HCT116 (cell line): ENCODE measurements around the gene NPR3. TPM values are rescaled to one million over a fixed set of nuclear protein-coding genes. Genes with fewer than 3 reads are reported as not detected.
A peak's percentile ranks its signal among the peaks of the same experiment; 100 is the strongest.

Experiments used
- ATAC-seq: fragments of 200-7000 bp; cut with Tn5 transposase; 2 replicates; pipeline ENCODE4 v1.9.1; 2020; ENCODE audit warnings: mild to moderate bottlenecking, moderate library complexity
- BruUV-seq: library from RNA; stranded (reverse); fragments of 400-500 nt; replicated peaks from 2 replicates; lab custom pipeline; 2021; lab: Mats Ljungman, UMichigan
- CTCF ChIA-PET: fragments of 300-600 bp; sonication (Branson Sonifier 250); formaldehyde crosslinking; loops from one replicate; lab custom pipeline; 2021; ENCODE audit warnings: antibody characterized with exemption; lab: Charles Lee
- POLR2A ChIA-PET: fragments of 300-600, 350-600 bp; sonication (Branson Sonifier 250); formaldehyde crosslinking; loops from one replicate; lab custom pipeline; 2021; ENCODE audit warnings: antibody characterized with exemption; lab: Charles Lee
- RAD21 ChIA-PET, 2 experiments: fragments of 300-600 bp; sonication (Branson Sonifier 250); formaldehyde crosslinking; loops; one replicate each; lab custom pipeline; 2023; ENCODE audit warnings: low total read pairs in 2 of 2; ENCODE audit not compliant: uncharacterized antibody in 2 of 2, unreplicated experiment in 2 of 2, low non-redundant PET in 1 of 2; lab: Charles Lee
- DNase-seq: peaks from one replicate; pipeline ENCODE4 v3.0.0-alpha.2; 2010; ENCODE audit warnings: low read depth, low spot score
- H2AFZ ChIP-seq: fragments of 200-600 bp; shearing (Covaris generic), sonication (generic); 2 replicates; pipeline ENCODE4 v1.6.1; 2017; ENCODE audit warnings: low read depth, mixed run types, mixed read lengths, antibody characterized with exemption, low read length; ENCODE audit not compliant: poor library complexity, severe bottlenecking
- H3K27ac ChIP-seq: 2 replicates; pipeline ENCODE4 v1.5.1; 2012; ENCODE audit warnings: low read depth, low read length
- H3K27me3 ChIP-seq: fragments of 200-600 bp; sonication (generic); 2 replicates; pipeline ENCODE4 v1.6.1; 2016; ENCODE audit warnings: mixed run types, low read length, mixed read lengths; ENCODE audit not compliant: insufficient read depth
- H3K36me3 ChIP-seq, 2 experiments: fragments of 200-500 bp in 1 of 2; fragments of 200-600 bp in 1 of 2; sonication (Bioruptor generic) in 1 of 2; sonication (generic) in 1 of 2; 2 replicates each; pipeline versions ENCODE4 v1.5.1 to v1.6.1; 2014 to 2016; ENCODE audit warnings: low read length in 2 of 2, inconsistent platforms in 1 of 2, mixed read lengths in 1 of 2, mixed run types in 1 of 2; ENCODE audit not compliant: insufficient read depth in 2 of 2, control insufficient read depth in 1 of 2
- H3K4me1 ChIP-seq, 2 experiments: fragments of 200-600 bp in 1 of 2; sonication (generic) in 1 of 2; 2 replicates each; pipeline versions ENCODE4 v1.5.1 to v1.6.1; 2012 to 2017; ENCODE audit warnings: low read length in 2 of 2, inconsistent platforms in 1 of 2, mild to moderate bottlenecking in 1 of 2, mixed read lengths in 1 of 2, mixed run types in 1 of 2, moderate library complexity in 1 of 2; ENCODE audit not compliant: insufficient read depth in 2 of 2, control insufficient read depth in 1 of 2
- H3K4me2 ChIP-seq: fragments of 200-600 bp; sonication (generic); 2 replicates; pipeline ENCODE4 v1.6.1; 2017; ENCODE audit warnings: mixed run types, low read length, mixed read lengths
- H3K4me3 ChIP-seq, 2 experiments: fragments of 200-600 bp in 1 of 2; sonication (generic) in 1 of 2; replicated peaks in 1 of 2; 2 replicates each; pipeline ENCODE4 v1.5.1; 2011 to 2016; ENCODE audit warnings: low read length in 2 of 2, control low read depth in 1 of 2, low read depth in 1 of 2, mild to moderate bottlenecking in 1 of 2, mixed read lengths in 1 of 2, mixed run types in 1 of 2
- H3K79me2 ChIP-seq: fragments of 200-600 bp; sonication (generic); 2 replicates; pipeline ENCODE4 v1.6.1; 2017; ENCODE audit warnings: mild to moderate bottlenecking, mixed run types, low read length, moderate library complexity, mixed read lengths; ENCODE audit not compliant: insufficient read depth
- H3K9ac ChIP-seq: fragments of 200-600 bp; sonication (generic); 2 replicates; pipeline ENCODE4 v1.6.1; 2016; ENCODE audit warnings: low read length, mixed read lengths
- H3K9me2 ChIP-seq: fragments of 200-600 bp; sonication (generic), shearing (Covaris generic); 2 replicates; pipeline ENCODE4 v1.6.1; 2017; ENCODE audit warnings: mixed run types, mild to moderate bottlenecking, moderate library complexity; ENCODE audit not compliant: insufficient read depth
- H3K9me3 ChIP-seq, 2 experiments: fragments of 200-500 bp in 1 of 2; fragments of 200-600 bp in 1 of 2; sonication (Bioruptor generic) in 1 of 2; sonication (generic) in 1 of 2; 2 replicates each; pipeline ENCODE4 v1.6.1; 2014 to 2017; ENCODE audit warnings: low read length in 2 of 2, mixed read lengths in 2 of 2, inconsistent platforms in 1 of 2, low read depth in 1 of 2, mild to moderate bottlenecking in 1 of 2, mixed run types in 1 of 2, moderate library complexity in 1 of 2; ENCODE audit not compliant: control insufficient read depth in 1 of 2, insufficient read depth in 1 of 2
- H4K20me1 ChIP-seq: fragments of 200-600 bp; sonication (generic), shearing (Covaris generic); 2 replicates; pipeline ENCODE4 v1.6.1; 2017; ENCODE audit warnings: mixed run types, mild to moderate bottlenecking, moderate library complexity; ENCODE audit not compliant: insufficient read depth
- CBX3 ChIP-seq: IDR thresholded peaks from 2 replicates; pipeline ENCODE4 v1.6.1; 2012; ENCODE audit warnings: low read depth
- CEBPB ChIP-seq: IDR thresholded peaks from 2 replicates; pipeline ENCODE4 v1.6.1; 2012; ENCODE audit warnings: low read depth
- EGR1 ChIP-seq: IDR thresholded peaks from 2 replicates; pipeline ENCODE4 v1.6.1; 2012; ENCODE audit warnings: low read depth
- ELF1 ChIP-seq: IDR thresholded peaks from 2 replicates; pipeline ENCODE4 v1.6.1; 2012; ENCODE audit warnings: low read depth, borderline replicate concordance
- EZH2 ChIP-seq: fragments of 200-600 bp; sonication (generic); IDR thresholded peaks from 2 replicates; pipeline ENCODE4 v1.6.1; 2017; ENCODE audit warnings: antibody characterized with exemption, mixed run types
- EZH2phosphoT487 ChIP-seq: fragments of 200-600 bp; IDR thresholded peaks from 2 replicates; pipeline ENCODE4 v1.6.1; 2018; ENCODE audit warnings: antibody characterized with exemption, borderline replicate concordance
- FOSL1 ChIP-seq: IDR thresholded peaks from 2 replicates; pipeline ENCODE4 v1.6.1; 2012; ENCODE audit warnings: low read depth
- JUND ChIP-seq: IDR thresholded peaks from 2 replicates; pipeline ENCODE4 v1.6.1; 2012
- POLR2A ChIP-seq: IDR thresholded peaks from 2 replicates; pipeline ENCODE4 v1.7.0; 2011; ENCODE audit warnings: borderline replicate concordance; ENCODE audit not compliant: insufficient read depth, insufficient read length; ENCODE audit errors: extremely low read depth
- POLR2AphosphoS5 ChIP-seq: IDR thresholded peaks from 2 replicates; pipeline ENCODE4 v1.6.1; 2011; ENCODE audit warnings: mild to moderate bottlenecking, low read depth, low read length, moderate library complexity
- SRF ChIP-seq: IDR thresholded peaks from 2 replicates; pipeline ENCODE4 v1.6.1; 2012; ENCODE audit warnings: low read depth
- TCF7L2 ChIP-seq: IDR thresholded peaks from 2 replicates; pipeline ENCODE4 v1.7.0; 2011; ENCODE audit warnings: borderline replicate concordance, inconsistent platforms; ENCODE audit not compliant: insufficient read depth, insufficient read length; ENCODE audit errors: extremely low read depth
- YY1 ChIP-seq: IDR thresholded peaks from 2 replicates; pipeline ENCODE4 v1.6.1; 2011; ENCODE audit warnings: low read length, low read depth, moderate library complexity, mild to moderate bottlenecking; ENCODE audit not compliant: insufficient replicate concordance; ENCODE audit errors: extremely low read depth
- ZFX ChIP-seq: fragments of 450-650 bp; IDR thresholded peaks from 2 replicates; pipeline ENCODE4 v1.6.1; 2017
- ZNF274 ChIP-seq: fragments of 200-500 bp; sonication (Bioruptor generic); IDR thresholded peaks from 2 replicates; pipeline ENCODE4 v1.6.1; 2014; ENCODE audit warnings: mild to moderate bottlenecking, low read depth, low read length, inconsistent platforms
- intact Hi-C: fragments of 100-400 bp; cut with micrococcal nuclease; formaldehyde crosslinking; loops from 2 replicates; pipeline ENCODE4 v1.10.0; 2022
- total RNA-seq: library from RNA; stranded (reverse); gene quantifications from one replicate; pipeline ENCODE4 v1.2.1, GENCODE V29; 2021; ENCODE audit not compliant: unreplicated experiment
- TF ChIP-seq, protein P1 (sequence below): IDR thresholded peaks from 2 replicates; pipeline ENCODE4 v1.6.1; 2012; ENCODE audit warnings: low read depth
- TF ChIP-seq, protein P2 (sequence below): IDR thresholded peaks from 2 replicates; pipeline ENCODE4 v1.6.1; 2012
- TF ChIP-seq, protein P3 (sequence below), 3 experiments: fragments of 200-600 bp in 1 of 3; sonication (generic) in 1 of 3; IDR thresholded peaks in 2 of 3; conservative IDR thresholded peaks in 1 of 3; 2 replicates each; pipeline ENCODE4 v1.5.1; 2012 to 2017; ENCODE audit warnings: low read depth in 2 of 3, low read length in 2 of 3, antibody characterized with exemption in 1 of 3, borderline replicate concordance in 1 of 3, control low read depth in 1 of 3, mild to moderate bottlenecking in 1 of 3, mixed read lengths in 1 of 3, mixed run types in 1 of 3, moderate library complexity in 1 of 3; ENCODE audit not compliant: insufficient read depth in 1 of 3
- TF ChIP-seq, protein P4 (sequence below): IDR thresholded peaks from 2 replicates; pipeline ENCODE4 v1.6.1; 2011; ENCODE audit warnings: mild to moderate bottlenecking, low read length, moderate library complexity; ENCODE audit not compliant: insufficient replicate concordance; ENCODE audit errors: extremely low read depth

Gene NPR3
- total RNA-seq, 1 experiment from 2014 or later, result 0.39 TPM

DNA sequence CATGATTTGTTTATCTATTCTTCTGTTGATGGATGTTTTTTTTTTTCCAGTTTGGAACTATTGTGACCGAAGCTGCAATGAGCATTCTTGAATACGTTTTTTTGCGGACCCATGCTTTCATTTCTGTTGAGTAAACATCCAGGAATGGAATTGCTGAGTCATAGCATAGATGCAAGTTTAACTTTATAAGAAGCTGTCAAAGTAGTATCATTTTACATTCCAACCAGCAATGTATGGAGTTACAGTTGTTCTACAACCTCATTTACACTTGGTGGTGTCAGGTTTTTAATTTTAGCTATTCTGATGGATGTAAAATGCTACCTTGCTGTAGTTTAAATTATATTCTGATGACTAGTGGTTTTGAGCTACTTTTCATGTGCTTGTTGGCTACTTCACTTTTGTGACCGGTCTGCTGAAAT, 49.0 kb downstream of the NPR3 start:
- Histone ChIP-seq H3K4me3 (no peak overlapping the region), H3K4me2 (peak overlapping the region; percentile 4; the same call in 1 of the 2 replicates), H3K36me3 (no peaks in the 10 kb centered on the region), H3K9me3 (no peaks in the 10 kb centered on the region), H4K20me1 (no peaks in the 10 kb centered on the region), H3K27ac (no peak overlapping the region), H3K27me3 (no peaks in the 10 kb centered on the region), H3K9me2 (no peaks in the 10 kb centered on the region), H2AFZ (no peak overlapping the region), H3K9ac (no peak overlapping the region), H3K79me2 (no peaks in the 10 kb centered on the region), H3K4me1 (peaks cover 2 to 10% of the 10 kb centered on the region in 2 experiments; a peak in 2 of 4 replicates)
- CTCF ChIA-PET, result no interaction called here
- no TSS peak for BruUV-seq
- intact Hi-C loops, result no loop called here
- DNase-seq, result no peak
- no peak for TF ChIP-seq TCF7L2
- TF ChIP-seq POLR2AphosphoS5, result no peak
- no peak for TF ChIP-seq FOSL1
- TF ChIP-seq CBX3, result no peak
- TF ChIP-seq POLR2A, result no peak
- no peak for TF ChIP-seq YY1
- TF ChIP-seq EZH2, result no peak
- TF ChIP-seq ZFX, result no peak
- TF ChIP-seq EZH2phosphoT487, result no peak
- no peak for TF ChIP-seq SRF
- TF ChIP-seq, protein P1, sequence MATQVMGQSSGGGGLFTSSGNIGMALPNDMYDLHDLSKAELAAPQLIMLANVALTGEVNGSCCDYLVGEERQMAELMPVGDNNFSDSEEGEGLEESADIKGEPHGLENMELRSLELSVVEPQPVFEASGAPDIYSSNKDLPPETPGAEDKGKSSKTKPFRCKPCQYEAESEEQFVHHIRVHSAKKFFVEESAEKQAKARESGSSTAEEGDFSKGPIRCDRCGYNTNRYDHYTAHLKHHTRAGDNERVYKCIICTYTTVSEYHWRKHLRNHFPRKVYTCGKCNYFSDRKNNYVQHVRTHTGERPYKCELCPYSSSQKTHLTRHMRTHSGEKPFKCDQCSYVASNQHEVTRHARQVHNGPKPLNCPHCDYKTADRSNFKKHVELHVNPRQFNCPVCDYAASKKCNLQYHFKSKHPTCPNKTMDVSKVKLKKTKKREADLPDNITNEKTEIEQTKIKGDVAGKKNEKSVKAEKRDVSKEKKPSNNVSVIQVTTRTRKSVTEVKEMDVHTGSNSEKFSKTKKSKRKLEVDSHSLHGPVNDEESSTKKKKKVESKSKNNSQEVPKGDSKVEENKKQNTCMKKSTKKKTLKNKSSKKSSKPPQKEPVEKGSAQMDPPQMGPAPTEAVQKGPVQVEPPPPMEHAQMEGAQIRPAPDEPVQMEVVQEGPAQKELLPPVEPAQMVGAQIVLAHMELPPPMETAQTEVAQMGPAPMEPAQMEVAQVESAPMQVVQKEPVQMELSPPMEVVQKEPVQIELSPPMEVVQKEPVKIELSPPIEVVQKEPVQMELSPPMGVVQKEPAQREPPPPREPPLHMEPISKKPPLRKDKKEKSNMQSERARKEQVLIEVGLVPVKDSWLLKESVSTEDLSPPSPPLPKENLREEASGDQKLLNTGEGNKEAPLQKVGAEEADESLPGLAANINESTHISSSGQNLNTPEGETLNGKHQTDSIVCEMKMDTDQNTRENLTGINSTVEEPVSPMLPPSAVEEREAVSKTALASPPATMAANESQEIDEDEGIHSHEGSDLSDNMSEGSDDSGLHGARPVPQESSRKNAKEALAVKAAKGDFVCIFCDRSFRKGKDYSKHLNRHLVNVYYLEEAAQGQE, result no peak
- TF ChIP-seq EGR1, result no peak
- TF ChIP-seq ZNF274, result no peak
- TF ChIP-seq, protein P2, sequence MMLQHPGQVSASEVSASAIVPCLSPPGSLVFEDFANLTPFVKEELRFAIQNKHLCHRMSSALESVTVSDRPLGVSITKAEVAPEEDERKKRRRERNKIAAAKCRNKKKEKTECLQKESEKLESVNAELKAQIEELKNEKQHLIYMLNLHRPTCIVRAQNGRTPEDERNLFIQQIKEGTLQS, result no peak
- no peak for TF ChIP-seq JUND
- TF ChIP-seq, protein P3, sequence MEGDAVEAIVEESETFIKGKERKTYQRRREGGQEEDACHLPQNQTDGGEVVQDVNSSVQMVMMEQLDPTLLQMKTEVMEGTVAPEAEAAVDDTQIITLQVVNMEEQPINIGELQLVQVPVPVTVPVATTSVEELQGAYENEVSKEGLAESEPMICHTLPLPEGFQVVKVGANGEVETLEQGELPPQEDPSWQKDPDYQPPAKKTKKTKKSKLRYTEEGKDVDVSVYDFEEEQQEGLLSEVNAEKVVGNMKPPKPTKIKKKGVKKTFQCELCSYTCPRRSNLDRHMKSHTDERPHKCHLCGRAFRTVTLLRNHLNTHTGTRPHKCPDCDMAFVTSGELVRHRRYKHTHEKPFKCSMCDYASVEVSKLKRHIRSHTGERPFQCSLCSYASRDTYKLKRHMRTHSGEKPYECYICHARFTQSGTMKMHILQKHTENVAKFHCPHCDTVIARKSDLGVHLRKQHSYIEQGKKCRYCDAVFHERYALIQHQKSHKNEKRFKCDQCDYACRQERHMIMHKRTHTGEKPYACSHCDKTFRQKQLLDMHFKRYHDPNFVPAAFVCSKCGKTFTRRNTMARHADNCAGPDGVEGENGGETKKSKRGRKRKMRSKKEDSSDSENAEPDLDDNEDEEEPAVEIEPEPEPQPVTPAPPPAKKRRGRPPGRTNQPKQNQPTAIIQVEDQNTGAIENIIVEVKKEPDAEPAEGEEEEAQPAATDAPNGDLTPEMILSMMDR (IDR thresholded peaks at IDR 0.05 in 2 of 3, conservative IDR thresholded peaks at IDR 0.05 in 1 of 3; ENCODE audit: borderline replicate concordance in 1 of 3, insufficient read depth in 1 of 3, low read depth in 2 of 3, low read length in 2 of 3), result no peak
- no peak for TF ChIP-seq ELF1
- TF ChIP-seq CEBPB, result no peak
- TF ChIP-seq, protein P4, sequence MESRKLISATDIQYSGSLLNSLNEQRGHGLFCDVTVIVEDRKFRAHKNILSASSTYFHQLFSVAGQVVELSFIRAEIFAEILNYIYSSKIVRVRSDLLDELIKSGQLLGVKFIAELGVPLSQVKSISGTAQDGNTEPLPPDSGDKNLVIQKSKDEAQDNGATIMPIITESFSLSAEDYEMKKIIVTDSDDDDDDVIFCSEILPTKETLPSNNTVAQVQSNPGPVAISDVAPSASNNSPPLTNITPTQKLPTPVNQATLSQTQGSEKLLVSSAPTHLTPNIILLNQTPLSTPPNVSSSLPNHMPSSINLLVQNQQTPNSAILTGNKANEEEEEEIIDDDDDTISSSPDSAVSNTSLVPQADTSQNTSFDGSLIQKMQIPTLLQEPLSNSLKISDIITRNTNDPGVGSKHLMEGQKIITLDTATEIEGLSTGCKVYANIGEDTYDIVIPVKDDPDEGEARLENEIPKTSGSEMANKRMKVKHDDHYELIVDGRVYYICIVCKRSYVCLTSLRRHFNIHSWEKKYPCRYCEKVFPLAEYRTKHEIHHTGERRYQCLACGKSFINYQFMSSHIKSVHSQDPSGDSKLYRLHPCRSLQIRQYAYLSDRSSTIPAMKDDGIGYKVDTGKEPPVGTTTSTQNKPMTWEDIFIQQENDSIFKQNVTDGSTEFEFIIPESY, result no peak
- ATAC-seq, result no peak
- POLR2A ChIA-PET, result no interaction called here
- RAD21 ChIA-PET, result no interaction called here
